Measurements from ENCODE around the gene TADA3.
A peak's percentile ranks its signal among the peaks of the same experiment; 100 is the strongest.

The TADA3 gene

GRCh38 chr3:9731206-9732079 is 60.8 kb downstream of the TADA3 start, which contains the start of gene BRPF1:
Gene BRPF1, plus strand, starts transcription at chr3:9731735. Its CDS starts 2,406 bp downstream, at chr3:9734141.
- Histone ChIP-seq H3K27ac (replicated peaks) (peak within 1 kb of the TSS; percentile 100), H3K27me3 (ENCODE audit: insufficient read depth, poor library complexity, severe bottlenecking) (no peaks in the 10 kb centered on the region), H3K4me3 (replicated peaks; ENCODE audit: insufficient read depth, low read length) (peak within 1 kb of the TSS; percentile 90)
- DNase-seq (ENCODE audit: low read depth in 1 of 2, low spot score in 1 of 2), result peak; percentile 98 to 99
- TF ChIP-seq POLR2AphosphoS5 (IDR thresholded peaks at IDR 0.05; ENCODE audit: low read depth) (peak; percentile 63; the same call in 1 of the 2 replicates), REST (IDR thresholded peaks at IDR 0.05; ENCODE audit: insufficient replicate concordance, low read depth) (peak; percentile 54), SPI1 (IDR thresholded peaks at IDR 0.05; ENCODE audit: borderline replicate concordance, low read depth) (no peak), GABPA (IDR thresholded peaks at IDR 0.05; ENCODE audit: low read depth) (peak; percentile 58)
- TF ChIP-seq, protein P1, sequence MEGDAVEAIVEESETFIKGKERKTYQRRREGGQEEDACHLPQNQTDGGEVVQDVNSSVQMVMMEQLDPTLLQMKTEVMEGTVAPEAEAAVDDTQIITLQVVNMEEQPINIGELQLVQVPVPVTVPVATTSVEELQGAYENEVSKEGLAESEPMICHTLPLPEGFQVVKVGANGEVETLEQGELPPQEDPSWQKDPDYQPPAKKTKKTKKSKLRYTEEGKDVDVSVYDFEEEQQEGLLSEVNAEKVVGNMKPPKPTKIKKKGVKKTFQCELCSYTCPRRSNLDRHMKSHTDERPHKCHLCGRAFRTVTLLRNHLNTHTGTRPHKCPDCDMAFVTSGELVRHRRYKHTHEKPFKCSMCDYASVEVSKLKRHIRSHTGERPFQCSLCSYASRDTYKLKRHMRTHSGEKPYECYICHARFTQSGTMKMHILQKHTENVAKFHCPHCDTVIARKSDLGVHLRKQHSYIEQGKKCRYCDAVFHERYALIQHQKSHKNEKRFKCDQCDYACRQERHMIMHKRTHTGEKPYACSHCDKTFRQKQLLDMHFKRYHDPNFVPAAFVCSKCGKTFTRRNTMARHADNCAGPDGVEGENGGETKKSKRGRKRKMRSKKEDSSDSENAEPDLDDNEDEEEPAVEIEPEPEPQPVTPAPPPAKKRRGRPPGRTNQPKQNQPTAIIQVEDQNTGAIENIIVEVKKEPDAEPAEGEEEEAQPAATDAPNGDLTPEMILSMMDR (IDR thresholded peaks at IDR 0.05; ENCODE audit: insufficient read depth, low read length), result no peak

- Histone ChIP-seq H3K27me3 (ENCODE audit: insufficient read depth, poor library complexity, severe bottlenecking) (no peaks in the 10 kb centered on the region), H3K4me3 (replicated peaks; ENCODE audit: insufficient read depth, low read length) (peak overlapping the region; percentile 57), H3K27ac (replicated peaks) (peak overlapping the region; percentile 100)
- DNase-seq (ENCODE audit: low read depth in 1 of 2, low spot score in 1 of 2), result no peak
- TF ChIP-seq REST (IDR thresholded peaks at IDR 0.05; ENCODE audit: insufficient replicate concordance, low read depth) (no peak), SPI1 (IDR thresholded peaks at IDR 0.05; ENCODE audit: borderline replicate concordance, low read depth) (no peak), GABPA (IDR thresholded peaks at IDR 0.05; ENCODE audit: low read depth) (no peak), POLR2AphosphoS5 (IDR thresholded peaks at IDR 0.05; ENCODE audit: low read depth) (no peak)
- TF ChIP-seq, protein P1 (IDR thresholded peaks at IDR 0.05; ENCODE audit: insufficient read depth, low read length), result no peak
Observed at GRCh38 chr3:9730657-9731205, 61.5 kb downstream of the TADA3 start.
